Loucy (cell line): ENCODE measurements around the gene SLC19A1.

Experiments used
- H2AFZ ChIP-seq: fragments of 200-600 bp; sonication (generic); 2 replicates; pipeline ENCODE4 v1.6.0; 2016; ENCODE audit warnings: antibody characterized with exemption, mild to moderate bottlenecking, low read length, moderate library complexity
- H3F3A ChIP-seq: fragments of 200-600 bp; 2 replicates; pipeline ENCODE4 v1.6.0; 2016; ENCODE audit warnings: antibody characterized with exemption, low read depth, mild to moderate bottlenecking
- H3K27me3 ChIP-seq: fragments of 200-600 bp; sonication (generic); 2 replicates; pipeline ENCODE4 v1.6.1; 2014; ENCODE audit warnings: low read length, mild to moderate bottlenecking; ENCODE audit not compliant: insufficient read depth, poor library complexity, severe bottlenecking
- H3K36me3 ChIP-seq: fragments of 200-600 bp; sonication (generic); 2 replicates; pipeline ENCODE4 v1.6.1; 2016; ENCODE audit warnings: low read length; ENCODE audit not compliant: insufficient read depth
- H3K4me1 ChIP-seq: fragments of 200-600 bp; sonication (generic); 2 replicates; pipeline ENCODE4 v1.5.1; 2014; ENCODE audit warnings: low read length, mild to moderate bottlenecking; ENCODE audit not compliant: insufficient read depth, poor library complexity, severe bottlenecking
- H3K4me2 ChIP-seq: fragments of 200-600 bp; sonication (generic); 2 replicates; pipeline ENCODE4 v1.6.0; 2014; ENCODE audit warnings: antibody characterized with exemption, low read length, low read depth, mild to moderate bottlenecking; ENCODE audit not compliant: poor library complexity, severe bottlenecking
- H3K4me3 ChIP-seq: fragments of 200-600 bp; sonication (generic); 2 replicates; pipeline ENCODE4 v1.5.1; 2014; ENCODE audit warnings: low read length, mild to moderate bottlenecking, mixed read lengths; ENCODE audit not compliant: poor library complexity, severe bottlenecking
- H3K79me2 ChIP-seq: fragments of 200-600 bp; sonication (generic); 2 replicates; pipeline ENCODE4 v1.6.1; 2014; ENCODE audit warnings: low read length; ENCODE audit not compliant: insufficient read depth
- H3K9ac ChIP-seq: fragments of 200-600 bp; sonication (generic); 2 replicates; pipeline ENCODE4 v1.6.0; 2014; ENCODE audit warnings: mild to moderate bottlenecking, low read depth, low read length, moderate library complexity; ENCODE audit not compliant: poor library complexity, severe bottlenecking
- H3K9me2 ChIP-seq: fragments of 200-600 bp; sonication (generic); replicated peaks from 2 replicates; pipeline ENCODE4 v1.6.1; 2016; ENCODE audit warnings: low read depth, low read length, mixed read lengths
- H3K9me3 ChIP-seq: fragments of 200-600 bp; sonication (generic); 2 replicates; pipeline ENCODE4 v1.6.1; 2014; ENCODE audit warnings: mild to moderate bottlenecking, antibody characterized with exemption, low read length, low read depth; ENCODE audit not compliant: insufficient read depth
- H4K20me1 ChIP-seq: fragments of 200-600 bp; sonication (generic); 2 replicates; pipeline ENCODE4 v1.6.0; 2014; ENCODE audit warnings: antibody characterized with exemption, low read length, mild to moderate bottlenecking; ENCODE audit not compliant: insufficient read depth, poor library complexity, severe bottlenecking
- EZH2phosphoT487 ChIP-seq: fragments of 200-600 bp; IDR thresholded peaks from 2 replicates; pipeline ENCODE4 v1.6.1; 2018; ENCODE audit warnings: antibody characterized with exemption, mild to moderate bottlenecking, moderate library complexity, borderline replicate concordance
- TF ChIP-seq, protein P1 (sequence below): fragments of 200-600 bp; sonication (generic); conservative IDR thresholded peaks from 2 replicates; pipeline ENCODE4 v1.5.1; 2014; ENCODE audit warnings: mild to moderate bottlenecking, antibody characterized with exemption, low read length

SLC19A1 gene

DNA sequence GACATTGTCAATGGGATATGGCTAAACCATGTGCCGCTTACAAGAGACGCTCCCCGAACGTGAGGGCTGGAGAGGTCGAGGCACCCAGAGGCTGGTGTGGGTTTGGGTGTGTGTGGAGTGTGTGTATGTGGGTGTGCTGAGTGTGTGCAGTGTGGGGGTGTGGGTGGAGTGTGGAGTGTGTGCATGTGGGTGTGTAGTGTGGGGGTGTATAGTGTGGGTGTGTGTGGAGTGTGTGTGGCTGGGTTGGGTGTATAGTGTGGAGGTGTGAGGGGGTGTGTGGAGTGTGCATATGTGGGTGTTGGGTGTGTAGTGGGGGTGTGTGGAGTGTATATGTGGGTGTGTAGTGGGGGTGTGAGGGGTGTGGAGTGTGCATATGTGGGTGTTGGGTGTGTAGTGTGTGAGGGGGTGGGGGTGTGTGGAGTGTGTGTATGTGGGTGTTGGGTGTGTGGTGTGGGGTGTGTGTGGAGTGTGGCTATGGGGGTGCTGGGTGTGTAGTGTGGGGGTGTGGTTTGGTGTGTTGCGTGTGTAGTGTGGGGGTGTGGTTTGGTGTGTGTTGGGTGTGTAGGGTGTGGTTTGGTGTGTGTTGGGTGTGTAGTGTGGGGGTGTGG lies 42.2 kb downstream of the SLC19A1 start:
- Histone ChIP-seq H3K4me2 (no peak overlapping the region), H3F3A (no peaks in the 10 kb centered on the region), H3K9ac (no peak overlapping the region), H3K9me3 (no peaks in the 10 kb centered on the region), H3K27me3 (no peaks in the 10 kb centered on the region), H3K9me2 (no peaks in the 10 kb centered on the region), H3K4me1 (no peaks in the 10 kb centered on the region), H4K20me1 (no peaks in the 10 kb centered on the region), H3K79me2 (no peaks in the 10 kb centered on the region), H3K36me3 (no peaks in the 10 kb centered on the region), H2AFZ (no peak overlapping the region), H3K4me3 (no peak overlapping the region)
- TF ChIP-seq, protein P1, sequence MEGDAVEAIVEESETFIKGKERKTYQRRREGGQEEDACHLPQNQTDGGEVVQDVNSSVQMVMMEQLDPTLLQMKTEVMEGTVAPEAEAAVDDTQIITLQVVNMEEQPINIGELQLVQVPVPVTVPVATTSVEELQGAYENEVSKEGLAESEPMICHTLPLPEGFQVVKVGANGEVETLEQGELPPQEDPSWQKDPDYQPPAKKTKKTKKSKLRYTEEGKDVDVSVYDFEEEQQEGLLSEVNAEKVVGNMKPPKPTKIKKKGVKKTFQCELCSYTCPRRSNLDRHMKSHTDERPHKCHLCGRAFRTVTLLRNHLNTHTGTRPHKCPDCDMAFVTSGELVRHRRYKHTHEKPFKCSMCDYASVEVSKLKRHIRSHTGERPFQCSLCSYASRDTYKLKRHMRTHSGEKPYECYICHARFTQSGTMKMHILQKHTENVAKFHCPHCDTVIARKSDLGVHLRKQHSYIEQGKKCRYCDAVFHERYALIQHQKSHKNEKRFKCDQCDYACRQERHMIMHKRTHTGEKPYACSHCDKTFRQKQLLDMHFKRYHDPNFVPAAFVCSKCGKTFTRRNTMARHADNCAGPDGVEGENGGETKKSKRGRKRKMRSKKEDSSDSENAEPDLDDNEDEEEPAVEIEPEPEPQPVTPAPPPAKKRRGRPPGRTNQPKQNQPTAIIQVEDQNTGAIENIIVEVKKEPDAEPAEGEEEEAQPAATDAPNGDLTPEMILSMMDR, result no peak
- no peak for TF ChIP-seq EZH2phosphoT487

DNA sequence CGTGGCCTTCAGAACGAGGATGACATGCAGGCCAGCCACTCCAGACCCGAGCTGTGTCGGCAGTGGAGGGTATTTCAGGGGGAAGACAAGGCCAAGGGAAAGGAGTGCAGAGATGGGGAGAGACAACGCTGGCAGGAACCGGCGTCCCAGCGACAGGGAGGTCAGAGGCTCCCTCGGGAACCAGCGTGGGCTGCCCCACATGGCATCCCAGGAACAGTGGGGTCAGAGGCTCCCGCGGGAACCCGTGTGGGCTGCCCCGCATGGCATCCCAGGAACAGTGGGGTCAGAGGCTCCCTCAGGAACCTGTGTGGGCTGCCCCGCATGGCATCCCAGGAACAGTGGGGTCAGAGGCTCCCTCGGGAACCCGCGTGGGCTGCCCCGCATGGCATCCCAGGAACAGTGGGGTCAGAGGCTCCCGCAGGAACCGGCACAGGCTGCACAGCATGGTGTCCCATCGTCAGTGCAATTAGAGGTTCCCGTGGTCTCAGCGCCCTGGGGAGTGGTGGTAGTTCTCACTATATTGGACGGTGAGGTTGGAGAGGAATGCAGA lies 43.0 kb downstream of the SLC19A1 start:
- H3K27me3 ChIP-seq, result no peaks in the 10 kb centered on the region
- no peak overlapping the region for H2AFZ ChIP-seq
- H3K4me2 ChIP-seq, result no peak overlapping the region
- no peaks in the 10 kb centered on the region for H3K4me1 ChIP-seq
- no peaks in the 10 kb centered on the region for H3F3A ChIP-seq
- no peaks in the 10 kb centered on the region for H3K9me2 ChIP-seq
- H3K79me2 ChIP-seq, result no peaks in the 10 kb centered on the region
- no peak for TF ChIP-seq EZH2phosphoT487
- TF ChIP-seq, protein P1, result no peak
- H3K36me3 ChIP-seq, result no peaks in the 10 kb centered on the region
- H4K20me1 ChIP-seq, result no peaks in the 10 kb centered on the region
- no peaks in the 10 kb centered on the region for H3K9me3 ChIP-seq
- no peak overlapping the region for H3K4me3 ChIP-seq
- no peak overlapping the region for H3K9ac ChIP-seq

DNA sequence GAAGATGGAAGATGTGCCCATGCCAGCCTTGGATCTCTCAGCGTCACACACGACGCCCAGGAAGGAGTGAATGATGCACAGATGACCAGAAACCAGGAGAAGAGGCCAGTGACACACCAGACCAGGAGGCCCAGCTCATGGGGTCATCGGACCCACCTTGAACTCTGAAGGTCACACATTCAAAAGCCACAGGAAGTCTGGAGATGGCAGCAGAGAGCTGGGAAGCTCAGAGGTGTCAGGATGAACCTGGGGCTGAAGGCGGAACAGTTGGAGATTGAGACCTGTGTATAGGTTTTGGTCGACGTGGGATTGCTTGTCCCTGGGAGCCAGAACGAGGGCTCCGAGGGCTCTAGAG lies 43.6 kb downstream of the SLC19A1 start:
- H3K9me3 ChIP-seq, result no peaks in the 10 kb centered on the region
- no peaks in the 10 kb centered on the region for H3K4me1 ChIP-seq
- H4K20me1 ChIP-seq, result no peaks in the 10 kb centered on the region
- no peaks in the 10 kb centered on the region for H3K79me2 ChIP-seq
- no peaks in the 10 kb centered on the region for H3F3A ChIP-seq
- no peak overlapping the region for H3K9ac ChIP-seq
- H2AFZ ChIP-seq, result no peak overlapping the region
- no peaks in the 10 kb centered on the region for H3K36me3 ChIP-seq
- no peak for TF ChIP-seq EZH2phosphoT487
- TF ChIP-seq, protein P1, result no peak
- no peak overlapping the region for H3K4me3 ChIP-seq
- no peak overlapping the region for H3K4me2 ChIP-seq
- no peaks in the 10 kb centered on the region for H3K27me3 ChIP-seq
- no peaks in the 10 kb centered on the region for H3K9me2 ChIP-seq
